CD8-positive, alpha-beta memory T cell (primary cell): ENCODE results near the gene ASGR1. TPM values are rescaled to one million over a fixed set of nuclear protein-coding genes. Genes with fewer than 3 reads are reported as not detected.

ENCODE experiments used
- CTCF ChIA-PET: fragments of 350-600 bp; sonication (Branson Sonifier 250); formaldehyde crosslinking; loops from one replicate; lab custom pipeline; 2021; ENCODE audit warnings: antibody characterized with exemption; lab: Charles Lee
- POLR2A ChIA-PET: fragments of 350-600 bp; sonication (Branson Sonifier 250); formaldehyde crosslinking; loops from one replicate; lab custom pipeline; 2021; ENCODE audit warnings: antibody characterized with exemption; lab: Charles Lee
- DNase-seq, 5 donors: peaks; one replicate each; pipeline versions ENCODE4 v3.0.0 to v3.0.0-alpha.2; 2020 to 2022; ENCODE audit warnings: mixed read lengths in 1 of 5
- H3K27ac ChIP-seq: one replicate; pipeline ENCODE4 v1.7.0; 2013; ENCODE audit warnings: low read depth, mild to moderate bottlenecking, low read length, moderate library complexity
- H3K27me3 ChIP-seq: 2 replicates; pipeline ENCODE4 v1.7.0; 2013; ENCODE audit warnings: low read length, mild to moderate bottlenecking; ENCODE audit not compliant: insufficient read depth, poor library complexity, severe bottlenecking
- H3K36me3 ChIP-seq: 2 replicates; pipeline ENCODE4 v1.7.0; 2013; ENCODE audit warnings: mild to moderate bottlenecking, low read length, moderate library complexity; ENCODE audit not compliant: insufficient read depth
- H3K4me1 ChIP-seq: 2 replicates; pipeline ENCODE4 v1.7.0; 2013; ENCODE audit warnings: mild to moderate bottlenecking, low read length, moderate library complexity; ENCODE audit not compliant: insufficient read depth
- H3K4me3 ChIP-seq: 2 replicates; pipeline ENCODE4 v1.7.0; 2013; ENCODE audit warnings: mild to moderate bottlenecking, low read length
- H3K9me3 ChIP-seq: 2 replicates; pipeline ENCODE4 v1.7.0; 2013; ENCODE audit warnings: mild to moderate bottlenecking, low read length
- H3K27ac Mint-ChIP-seq, 8 donors: one replicate each; pipeline ENCODE4 v1.8.0; 2020 to 2021; ENCODE audit warnings: mixed read lengths in 8 of 8, mild to moderate bottlenecking in 6 of 8, inconsistent platforms in 3 of 8, moderate library complexity in 3 of 8
- H3K27me3 Mint-ChIP-seq, 2 donors: one replicate each; pipeline ENCODE4 v1.8.0; 2020 to 2021; ENCODE audit warnings: mixed read lengths in 2 of 2, mild to moderate bottlenecking in 1 of 2, moderate library complexity in 1 of 2
- H3K36me3 Mint-ChIP-seq, 3 donors: one replicate each; pipeline ENCODE4 v1.8.0; 2020 to 2021; ENCODE audit warnings: mixed read lengths in 3 of 3, inconsistent platforms in 1 of 3, mild to moderate bottlenecking in 1 of 3
- H3K4me1 Mint-ChIP-seq, 3 donors: one replicate each; pipeline ENCODE4 v1.8.0; 2020 to 2021; ENCODE audit warnings: mixed read lengths in 3 of 3, inconsistent platforms in 1 of 3, mild to moderate bottlenecking in 1 of 3
- H3K4me3 Mint-ChIP-seq, 7 donors: one replicate each; pipeline ENCODE4 v1.8.0; 2020 to 2021; ENCODE audit warnings: mixed read lengths in 7 of 7, mild to moderate bottlenecking in 6 of 7, moderate library complexity in 4 of 7, inconsistent platforms in 2 of 7
- H3K9me3 Mint-ChIP-seq, 5 donors: one replicate each; pipeline ENCODE4 v1.8.0; 2020 to 2022; ENCODE audit warnings: mixed read lengths in 5 of 5, mild to moderate bottlenecking in 3 of 5, moderate library complexity in 2 of 5, inconsistent platforms in 1 of 5
- polyA plus RNA-seq: library from polyadenylated mRNA; unstranded; fragments of 300-500 nt; fragmentation: Illumina TruSeq; gene quantifications from one replicate; pipeline ENCODE4 v1.2.3, GENCODE V29; 2021
- total RNA-seq, 2 experiments: library from RNA; stranded (reverse); gene quantifications; one replicate each; pipeline ENCODE4 v1.2.3, GENCODE V29; 2021

Gene ASGR1
- total and polyA plus RNA-seq, 3 experiments from 2014 or later = 0.46 to 0.55 TPM; not detected in 1

DNA sequence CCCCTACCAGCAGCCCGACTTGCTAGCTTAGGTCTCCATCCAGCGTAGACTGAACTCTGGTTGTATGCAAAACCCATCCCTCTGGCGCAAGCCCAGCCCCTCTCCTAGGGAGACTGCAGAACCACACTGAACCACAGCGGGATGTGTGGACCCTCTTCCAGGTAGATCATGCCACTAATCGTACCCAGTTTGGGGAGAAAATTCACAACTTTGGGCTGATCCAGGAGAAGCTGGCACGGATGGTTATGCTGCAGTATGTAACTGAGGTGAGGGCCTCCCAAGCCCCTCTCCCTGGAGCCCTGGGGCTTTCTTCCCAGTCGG, 43.8 kb upstream of the ASGR1 start:
- no peak for DNase-seq
- no peaks in the 10 kb centered on the region for H3K9me3 Mint-ChIP-seq
- Histone ChIP-seq H3K27ac (no peak overlapping the region), H3K4me3 (no peak overlapping the region), H3K4me1 (peaks cover 32% of the 10 kb centered on the region), H3K9me3 (no peaks in the 10 kb centered on the region), H3K27me3 (no peaks in the 10 kb centered on the region), H3K36me3 (peaks cover 35% of the 10 kb centered on the region)
- H3K4me3 Mint-ChIP-seq = peak overlapping the region in 1 of 7 donors; percentile 58
- ChIA-PET CTCF (interaction anchor here (4.7 kb wide), 1 partner anchor 12 kb away, joined by 20 read pairs; the partner anchor contains the start of gene DVL2), POLR2A (interaction anchor here (0.8 to 1.1 kb wide), 2 partner anchors 11 to 14 kb away, joined by 3 read pairs; partner anchors contain the start of gene DVL2)
- peaks cover 23 to 39% (median 27%) of the 10 kb centered on the region in 3 donors for H3K4me1 Mint-ChIP-seq
- H3K36me3 Mint-ChIP-seq = peaks cover 0 to 67% (median 2%) of the 10 kb centered on the region in 3 donors
- peak overlapping the region in 1 of 8 donors; percentile 47 for H3K27ac Mint-ChIP-seq
- H3K27me3 Mint-ChIP-seq = no peaks in the 10 kb centered on the region

DNA sequence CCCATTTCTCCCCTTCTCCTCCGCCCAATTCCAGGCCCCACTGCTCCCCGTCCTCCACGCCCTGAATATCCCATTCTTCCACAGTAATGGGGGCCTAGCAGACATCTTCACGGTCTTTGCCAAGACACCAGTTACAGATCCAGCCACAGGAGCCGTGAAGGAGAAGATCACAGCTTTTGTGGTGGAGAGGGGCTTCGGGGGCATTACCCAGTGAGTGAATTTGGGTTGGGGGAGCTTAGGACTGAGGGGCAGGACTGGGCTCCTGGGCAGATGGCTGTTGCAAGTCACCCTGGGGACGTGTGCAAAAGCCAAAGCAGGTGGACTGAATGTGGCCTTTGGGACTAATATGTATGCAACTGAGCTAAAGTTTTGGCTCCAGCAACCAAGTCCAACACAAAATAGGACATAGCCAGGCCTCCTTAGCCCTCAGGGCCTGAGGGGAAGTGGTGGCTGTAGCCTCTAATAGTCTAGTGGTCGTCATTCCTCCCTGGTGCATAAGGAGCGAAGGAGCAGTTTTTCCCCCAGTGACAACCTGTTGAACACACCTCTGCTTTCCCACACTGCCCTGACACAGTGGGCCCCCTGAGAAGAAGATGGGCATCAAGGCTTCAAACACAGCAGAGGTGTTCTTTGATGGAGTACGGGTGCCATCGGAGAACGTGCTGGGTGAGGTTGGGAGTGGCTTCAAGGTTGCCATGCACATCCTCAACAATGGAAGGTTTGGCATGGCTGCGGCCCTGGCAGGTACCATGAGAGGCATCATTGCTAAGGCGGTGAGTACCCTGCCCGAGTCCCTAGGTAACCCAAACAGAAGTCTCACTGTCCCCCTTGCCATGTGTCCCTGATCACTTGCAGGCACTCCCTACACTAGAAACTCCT, 43.2 kb upstream of the ASGR1 start:
- peaks cover 0 to 63% (median 2%) of the 10 kb centered on the region in 3 donors for H3K36me3 Mint-ChIP-seq
- Histone ChIP-seq H3K4me1 (peaks cover 36% of the 10 kb centered on the region), H3K27ac (no peak overlapping the region), H3K9me3 (no peaks in the 10 kb centered on the region), H3K36me3 (peaks cover 32% of the 10 kb centered on the region), H3K4me3 (no peak overlapping the region), H3K27me3 (no peaks in the 10 kb centered on the region)
- ChIA-PET CTCF (interaction anchor here (1.0 to 4.7 kb wide), 2 partner anchors 13 to 74 kb away, joined by 5 to 20 read pairs; partner anchors contain the start of gene DVL2), POLR2A (interaction anchor here (2.1 kb wide), 1 partner anchor 20 kb away, joined by 13 read pairs; the partner anchor contains the start of gene GABARAP)
- peak overlapping the region in 5 of 8 donors; percentile 17 to 97 (median 66) for H3K27ac Mint-ChIP-seq
- H3K27me3 Mint-ChIP-seq = no peaks in the 10 kb centered on the region
- H3K4me1 Mint-ChIP-seq = peaks cover 26 to 43% (median 30%) of the 10 kb centered on the region in 3 donors
- DNase-seq = peak in 1 of 5 donors; percentile 39
- no peaks in the 10 kb centered on the region for H3K9me3 Mint-ChIP-seq
- H3K4me3 Mint-ChIP-seq = peak overlapping the region in 2 of 7 donors; percentile 44 to 58

DNA sequence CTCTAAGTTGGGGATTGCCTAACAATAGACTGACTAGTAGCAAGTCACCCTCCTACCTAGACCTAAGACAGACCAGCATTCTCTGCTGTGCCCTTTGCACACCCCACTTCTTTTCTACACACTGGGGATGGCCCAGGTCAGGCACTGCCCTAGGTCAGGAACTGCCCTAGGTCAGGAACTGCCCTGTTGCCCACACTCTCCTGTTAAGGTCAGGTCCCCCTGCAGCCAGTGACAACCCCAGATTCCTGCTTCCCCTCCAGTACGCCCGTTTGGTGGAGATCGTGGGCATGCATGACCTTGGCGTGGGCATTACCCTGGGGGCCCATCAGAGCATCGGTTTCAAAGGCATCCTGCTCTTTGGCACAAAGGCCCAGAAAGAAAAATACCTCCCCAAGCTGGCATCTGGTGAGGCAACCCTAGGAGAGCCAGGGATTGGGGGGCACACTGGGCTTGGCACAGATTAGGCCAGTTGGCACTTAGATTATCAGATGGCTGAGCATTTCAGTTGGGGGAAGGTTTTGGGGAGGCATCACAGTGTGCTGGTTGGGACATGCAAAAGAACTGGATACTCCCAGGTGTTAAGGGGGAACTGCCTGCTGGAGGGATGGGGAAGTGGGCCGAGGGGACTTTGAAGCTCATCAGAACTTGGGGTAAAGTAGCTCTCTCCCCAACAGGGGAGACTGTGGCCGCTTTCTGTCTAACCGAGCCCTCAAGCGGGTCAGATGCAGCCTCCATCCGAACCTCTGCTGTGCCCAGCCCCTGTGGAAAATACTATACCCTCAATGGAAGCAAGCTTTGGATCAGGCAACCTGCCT, 42.3 kb upstream of the ASGR1 start:
- H3K36me3 ChIP-seq = peaks cover 25% of the 10 kb centered on the region

DNA sequence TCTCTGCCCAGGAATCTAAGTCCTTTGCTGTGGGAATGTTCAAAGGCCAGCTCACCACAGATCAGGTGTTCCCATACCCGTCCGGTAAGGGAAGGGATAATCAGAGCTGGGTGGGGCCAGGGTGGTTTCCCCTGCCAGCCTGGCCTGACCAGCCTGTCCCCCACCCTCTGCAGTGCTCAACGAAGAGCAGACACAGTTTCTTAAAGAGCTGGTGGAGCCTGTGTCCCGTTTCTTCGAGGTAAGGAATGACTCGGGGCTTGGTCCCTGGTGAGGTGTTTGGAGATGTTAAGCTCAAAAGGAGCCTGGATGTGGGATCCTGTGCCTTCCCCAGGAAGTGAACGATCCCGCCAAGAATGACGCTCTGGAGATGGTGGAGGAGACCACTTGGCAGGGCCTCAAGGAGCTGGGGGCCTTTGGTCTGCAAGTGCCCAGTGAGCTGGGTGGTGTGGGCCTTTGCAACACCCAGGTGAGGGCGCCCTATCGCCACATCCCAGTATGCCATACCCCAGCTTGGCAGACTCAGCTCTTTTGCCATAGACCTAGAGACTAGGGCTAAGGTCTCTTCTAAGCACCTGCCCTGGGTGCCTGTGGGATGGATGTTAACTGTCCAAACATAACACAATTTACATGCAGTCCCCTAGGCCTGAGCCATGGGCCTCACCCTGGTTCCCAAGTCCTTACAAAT, 41.6 kb upstream of the ASGR1 start:
- peaks cover 49% of the 10 kb centered on the region for H3K4me1 ChIP-seq
- H3K4me3 ChIP-seq = peak overlapping the region; percentile 67
- Mint-ChIP-seq H3K4me3 (peak overlapping the region; percentile 74 to 96 (median 93)), H3K36me3 (peaks cover 0 to 49% (median 2%) of the 10 kb centered on the region in 3 donors), H3K27me3 (no peaks in the 10 kb centered on the region), H3K4me1 (peaks cover 33 to 55% (median 41%) of the 10 kb centered on the region in 3 donors), H3K27ac (peak overlapping the region; percentile 81 to 98 (median 94)), H3K9me3 (no peaks in the 10 kb centered on the region)
- peak overlapping the region; percentile 70 for H3K27ac ChIP-seq
- H3K27me3 ChIP-seq = no peaks in the 10 kb centered on the region
- peak; percentile 21 to 72 (median 42) for DNase-seq
- CTCF ChIA-PET = interaction anchor here (0.6 to 4.7 kb wide), 9 partner anchors 14 to 340 kb away, joined by 3 to 23 read pairs (median 5); partner anchors contain the start of genes DVL2 and SLC2A4
- no peaks in the 10 kb centered on the region for H3K9me3 ChIP-seq
- POLR2A ChIA-PET = interaction anchor here (1.0 to 3.1 kb wide), 6 partner anchors 14 to 465 kb away, joined by 3 to 31 read pairs (median 6); partner anchors contain the start of genes DVL2, GABARAP and PHF23
- H3K36me3 ChIP-seq = peaks cover 25% of the 10 kb centered on the region

More for the DNA sequence above, 42.3 kb upstream of the ASGR1 start:
- Mint-ChIP-seq H3K27me3 (no peaks in the 10 kb centered on the region), H3K36me3 (peaks cover 0 to 55% (median 2%) of the 10 kb centered on the region in 3 donors), H3K9me3 (no peaks in the 10 kb centered on the region), H3K4me3 (peak overlapping the region; percentile 74 to 96 (median 93)), H3K4me1 (peaks cover 28 to 47% (median 34%) of the 10 kb centered on the region in 3 donors), H3K27ac (peak overlapping the region in 7 of 8 donors; percentile 81 to 98 (median 93))
- no peaks in the 10 kb centered on the region for H3K9me3 ChIP-seq
- H3K4me3 ChIP-seq = no peak overlapping the region
- ChIA-PET POLR2A (interaction anchor here (1.0 to 3.1 kb wide), 4 partner anchors 13 to 21 kb away, joined by 5 to 31 read pairs (median 10); partner anchors contain the start of genes DVL2, GABARAP and PHF23), CTCF (interaction anchor here (0.8 to 4.7 kb wide), 9 partner anchors 13 to 339 kb away, joined by 3 to 23 read pairs (median 5); partner anchors contain the start of genes DVL2 and SLC2A4)
- H3K27ac ChIP-seq = no peak overlapping the region
- no peak for DNase-seq
- peaks cover 42% of the 10 kb centered on the region for H3K4me1 ChIP-seq
- no peaks in the 10 kb centered on the region for H3K27me3 ChIP-seq

DNA sequence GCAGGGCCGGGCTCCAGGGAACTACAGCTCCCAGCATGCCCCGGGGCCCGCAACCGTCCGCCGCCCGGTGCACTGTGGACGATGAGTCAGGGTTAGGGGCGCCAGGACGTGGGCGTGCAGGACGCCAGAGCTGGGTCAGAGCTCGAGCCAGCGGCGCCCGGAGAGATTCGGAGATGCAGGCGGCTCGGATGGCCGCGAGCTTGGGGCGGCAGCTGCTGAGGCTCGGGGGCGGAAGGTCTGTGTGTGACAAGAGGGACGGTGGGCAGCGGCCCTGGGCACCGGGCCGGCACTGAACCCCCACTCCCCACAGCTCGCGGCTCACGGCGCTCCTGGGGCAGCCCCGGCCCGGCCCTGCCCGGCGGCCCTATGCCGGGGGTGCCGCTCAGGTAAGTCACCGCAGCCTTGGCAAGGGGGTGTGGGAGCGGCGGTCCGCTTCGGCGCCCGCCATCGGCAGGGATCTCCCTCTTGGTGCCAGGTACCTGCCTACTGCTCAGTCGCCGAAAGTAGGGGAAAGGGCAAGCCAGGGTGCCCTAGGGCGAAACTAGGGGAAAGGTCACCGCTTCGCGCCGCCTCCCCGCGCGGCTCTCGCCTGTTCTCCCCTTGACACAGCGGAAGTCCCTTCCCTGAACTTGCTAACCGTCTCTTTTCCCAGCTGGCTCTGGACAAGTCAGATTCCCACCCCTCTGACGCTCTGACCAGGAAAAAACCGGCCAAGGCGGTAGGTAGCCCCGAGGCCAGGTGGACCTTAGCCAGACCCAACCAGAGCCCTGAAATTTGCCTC, 40.8 kb upstream of the ASGR1 start, which contains the start of the genes ACADVL and DLG4:
Gene ACADVL, plus strand, starts transcription at position 127 of the 781 bp plus-strand sequence. Its CDS starts 47 bp downstream, at position 174.
Gene DLG4, minus strand, starts transcription at position 25 of the 781 bp plus-strand sequence.
- ChIA-PET POLR2A (interaction anchor here (0.6 to 3.1 kb wide), 11 partner anchors 14 to 466 kb away, joined by 3 to 31 read pairs (median 6); partner anchors contain the start of genes DVL2, GABARAP, PHF23 and SLC16A13), CTCF (interaction anchor here (0.6 to 4.7 kb wide), 12 partner anchors 15 to 341 kb away, joined by 3 to 23 read pairs (median 4); partner anchors contain the start of genes DVL2, GABARAP and SLC2A4)
- peaks cover 35 to 61% (median 46%) of the 10 kb centered on the region in 3 donors for H3K4me1 Mint-ChIP-seq
- DNase-seq = peak; percentile 65 to 86 (median 70)
- Histone ChIP-seq H3K4me1 (peaks cover 54% of the 10 kb centered on the region), H3K27ac (peak within 1 kb of the TSS; percentile 70), H3K9me3 (no peaks in the 10 kb centered on the region), H3K4me3 (peak within 1 kb of the TSS; percentile 67), H3K36me3 (peaks cover 25% of the 10 kb centered on the region), H3K27me3 (no peaks in the 10 kb centered on the region)
- H3K9me3 Mint-ChIP-seq = no peaks in the 10 kb centered on the region
- no peaks in the 10 kb centered on the region for H3K27me3 Mint-ChIP-seq
- H3K36me3 Mint-ChIP-seq = peaks cover 0 to 42% (median 2%) of the 10 kb centered on the region in 3 donors
- H3K27ac Mint-ChIP-seq = peak within 1 kb of the TSS; percentile 81 to 100 (median 98)
- H3K4me3 Mint-ChIP-seq = peak within 1 kb of the TSS; percentile 74 to 96 (median 93)

DNA sequence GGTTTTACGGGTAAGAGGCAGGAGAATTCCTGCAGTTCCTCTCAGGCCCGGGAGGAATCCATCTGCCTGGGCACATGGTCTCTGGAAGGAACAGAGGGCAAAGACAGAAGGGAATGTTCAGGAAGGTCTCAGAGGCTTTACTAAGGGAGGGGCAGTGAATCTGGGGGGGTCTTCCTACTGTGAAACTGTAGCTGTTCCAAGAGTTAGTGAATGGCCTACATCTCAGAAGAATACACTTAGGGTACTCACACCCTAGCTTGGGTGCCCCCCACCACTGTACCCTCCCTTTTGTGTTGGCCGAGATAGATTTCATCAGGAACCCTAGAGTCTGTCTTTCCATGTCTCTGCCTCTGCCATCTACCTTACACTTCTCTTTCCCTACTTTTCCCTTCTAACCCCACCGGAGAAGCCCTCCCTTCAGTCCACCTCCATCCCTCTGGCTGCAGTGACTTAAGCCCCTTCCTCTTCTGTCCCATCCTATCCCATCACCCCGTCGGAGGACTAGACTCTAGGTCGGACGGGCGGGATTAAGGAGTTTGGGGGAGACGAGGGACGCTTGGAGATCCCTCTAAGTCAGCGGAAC, 40.1 kb upstream of the ASGR1 start:
- CTCF ChIA-PET = interaction anchor here (1.3 to 4.7 kb wide), 6 partner anchors 16 to 78 kb away, joined by 4 to 23 read pairs (median 10); partner anchors contain the start of genes DVL2 and GABARAP
- peaks cover 0 to 36% (median 2%) of the 10 kb centered on the region in 3 donors for H3K36me3 Mint-ChIP-seq
- peak overlapping the region; percentile 57 for H3K27ac ChIP-seq
- H3K27me3 Mint-ChIP-seq = peaks cover 0 to 2% of the 10 kb centered on the region in 2 donors
- H3K4me1 Mint-ChIP-seq = peaks cover 42 to 68% (median 52%) of the 10 kb centered on the region in 3 donors
- H3K4me1 ChIP-seq = peaks cover 59% of the 10 kb centered on the region
- peak in 1 of 5 donors; percentile 18 for DNase-seq
- POLR2A ChIA-PET = interaction anchor here (0.6 to 3.1 kb wide), 8 partner anchors 15 to 467 kb away, joined by 3 to 31 read pairs (median 6); partner anchors contain the start of genes DVL2, GABARAP, PHF23 and SLC16A13
- peak overlapping the region; percentile 81 to 100 (median 98) for H3K27ac Mint-ChIP-seq
- no peaks in the 10 kb centered on the region for H3K27me3 ChIP-seq
- peaks cover 25% of the 10 kb centered on the region for H3K36me3 ChIP-seq
- no peaks in the 10 kb centered on the region for H3K9me3 ChIP-seq
- peak overlapping the region; percentile 74 to 96 (median 93) for H3K4me3 Mint-ChIP-seq
- H3K9me3 Mint-ChIP-seq = no peaks in the 10 kb centered on the region
- H3K4me3 ChIP-seq = peak overlapping the region; percentile 67
